ENCODE results near the gene HBEGF.

The HBEGF gene

DNA sequence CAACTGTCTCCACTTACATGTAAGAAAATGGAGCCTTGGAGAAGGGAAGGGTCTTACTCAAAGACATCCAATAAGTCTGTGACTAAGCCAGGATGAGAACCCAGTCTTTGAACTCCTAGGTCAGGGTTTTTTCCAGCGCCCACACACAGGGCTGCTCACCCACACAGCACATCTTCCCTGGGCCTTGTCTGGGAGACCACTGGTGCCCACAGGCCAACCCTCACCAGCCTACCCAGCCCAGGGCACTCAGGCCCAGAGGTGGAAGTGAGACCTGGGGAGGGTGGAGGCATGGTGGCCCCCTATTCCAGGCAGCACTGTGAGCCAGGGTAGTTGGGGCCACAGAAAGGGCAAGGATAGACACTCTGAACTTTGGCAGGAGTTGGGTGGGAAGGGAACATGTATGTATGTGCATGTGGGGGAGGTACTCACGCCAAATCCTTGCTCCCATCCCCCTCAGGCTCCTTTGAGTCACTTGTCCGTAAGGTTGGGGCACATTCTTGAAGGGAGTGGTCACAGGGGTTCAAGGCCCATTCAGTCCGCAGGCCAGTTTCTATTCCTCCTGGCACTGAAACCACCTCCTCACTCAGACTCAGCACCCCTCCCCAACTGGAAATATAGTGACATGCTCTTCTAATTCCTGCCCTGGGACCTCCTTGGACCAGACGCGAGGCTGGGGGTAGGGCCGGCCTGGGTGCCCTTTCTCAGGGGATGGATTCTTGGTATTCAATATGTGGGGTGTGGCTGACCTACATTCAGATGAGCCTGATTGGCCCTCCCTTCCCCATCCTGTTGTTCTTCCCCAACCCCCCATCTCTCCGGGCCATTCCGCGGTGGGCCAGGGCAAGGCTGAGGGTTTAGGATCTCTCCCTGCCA, 10.7 kb upstream of the HBEGF start:
- TF ChIP-seq EZH2phosphoT487 (IDR thresholded peaks at IDR 0.05; ENCODE audit: low read depth) (no peak), CTCF (IDR thresholded peaks at IDR 0.05; ENCODE audit: low read depth, low read length) (no peak)
- H3K9me3 ChIP-seq (ENCODE audit: insufficient read depth, low read length), result no peaks in the 10 kb centered on the region
- H3K36me3 ChIP-seq (replicated peaks; ENCODE audit: low read depth, low read length), result no peaks in the 10 kb centered on the region
- H3K4me1 ChIP-seq (ENCODE audit: low read length), result peaks cover 9% of the 10 kb centered on the region
- peak overlapping the region; percentile 87 for H2AFZ ChIP-seq (ENCODE audit: low read depth, low read length)
- H3K79me2 ChIP-seq (ENCODE audit: low read length), result no peaks in the 10 kb centered on the region
- no peaks in the 10 kb centered on the region for H4K20me1 ChIP-seq (ENCODE audit: insufficient read depth, low read length)
- peak overlapping the region; percentile 32; the same call in 1 of the 2 replicates for H3K9ac ChIP-seq (ENCODE audit: low read length)
- H3K27me3 ChIP-seq (ENCODE audit: low read depth, low read length), result no peaks in the 10 kb centered on the region
- H3K4me3 ChIP-seq (ENCODE audit: low read length), result peak overlapping the region; percentile 74
- H3K4me2 ChIP-seq (ENCODE audit: low read length), result peak overlapping the region; percentile 98
- no peak overlapping the region for H3K27ac ChIP-seq (ENCODE audit: low read length)

DNA sequence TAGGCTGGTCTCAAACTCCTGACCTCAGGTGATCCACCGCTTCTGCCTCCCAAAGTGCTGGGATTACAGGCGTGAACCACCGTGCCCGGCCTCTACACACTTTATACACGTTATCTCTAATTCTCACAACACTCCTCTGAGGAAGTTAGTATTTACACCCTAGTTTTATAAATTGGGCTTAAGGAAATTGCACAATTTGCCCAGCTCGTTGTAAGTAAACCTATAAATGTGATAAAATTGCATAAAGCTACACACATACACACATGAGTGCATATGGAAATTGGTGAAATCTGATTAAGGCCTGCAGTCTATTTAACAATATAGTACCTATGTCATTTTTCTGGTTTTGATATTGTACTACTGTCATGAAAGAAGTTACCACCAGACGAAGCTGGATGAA, 9.1 kb upstream of the HBEGF start:
- H3K27ac ChIP-seq (ENCODE audit: low read length), result no peak overlapping the region
- TF ChIP-seq CTCF (IDR thresholded peaks at IDR 0.05; ENCODE audit: low read depth, low read length) (no peak), EZH2phosphoT487 (IDR thresholded peaks at IDR 0.05; ENCODE audit: low read depth) (no peak)
- H3K4me2 ChIP-seq (ENCODE audit: low read length), result no peak overlapping the region

GRCh38 chr5:140351609-140352334, 5.4 kb upstream of the HBEGF start:
- Histone ChIP-seq H3K4me3 (ENCODE audit: low read length) (peak overlapping the region; percentile 54), H3K9me3 (ENCODE audit: insufficient read depth, low read length) (no peaks in the 10 kb centered on the region), H3K27me3 (ENCODE audit: low read depth, low read length) (peaks cover 3% of the 10 kb centered on the region; the same call in 1 of the 2 replicates), H3K79me2 (ENCODE audit: low read length) (no peaks in the 10 kb centered on the region), H2AFZ (ENCODE audit: low read depth, low read length) (no peak overlapping the region), H3K4me1 (ENCODE audit: low read length) (peaks cover 18% of the 10 kb centered on the region), H3K27ac (ENCODE audit: low read length) (no peak overlapping the region), H3K4me2 (ENCODE audit: low read length) (peak overlapping the region; percentile 63), H3K36me3 (replicated peaks; ENCODE audit: low read depth, low read length) (no peaks in the 10 kb centered on the region), H4K20me1 (ENCODE audit: insufficient read depth, low read length) (no peaks in the 10 kb centered on the region), H3K9ac (ENCODE audit: low read length) (no peak overlapping the region)
- TF ChIP-seq EZH2phosphoT487 (IDR thresholded peaks at IDR 0.05; ENCODE audit: low read depth), result no peak
- peak; percentile 72 for TF ChIP-seq CTCF (IDR thresholded peaks at IDR 0.05; ENCODE audit: low read depth, low read length)

More for the DNA sequence above, 9.1 kb upstream of the HBEGF start:
- Histone ChIP-seq H3K36me3 (replicated peaks; ENCODE audit: low read depth, low read length) (no peaks in the 10 kb centered on the region), H3K9ac (ENCODE audit: low read length) (no peak overlapping the region), H3K9me3 (ENCODE audit: insufficient read depth, low read length) (no peaks in the 10 kb centered on the region), H3K79me2 (ENCODE audit: low read length) (no peaks in the 10 kb centered on the region), H2AFZ (ENCODE audit: low read depth, low read length) (no peak overlapping the region), H3K4me1 (ENCODE audit: low read length) (peaks cover 11% of the 10 kb centered on the region), H3K4me3 (ENCODE audit: low read length) (no peak overlapping the region), H3K27me3 (ENCODE audit: low read depth, low read length) (peaks cover under 1% of the 10 kb centered on the region; the same call in 1 of the 2 replicates), H4K20me1 (ENCODE audit: insufficient read depth, low read length) (no peaks in the 10 kb centered on the region)

- Histone ChIP-seq H3K9me3 (ENCODE audit: insufficient read depth, low read length) (no peaks in the 10 kb centered on the region), H3K9ac (ENCODE audit: low read length) (no peak overlapping the region), H2AFZ (ENCODE audit: low read depth, low read length) (no peak overlapping the region), H3K4me2 (ENCODE audit: low read length) (no peak overlapping the region), H3K27ac (ENCODE audit: low read length) (no peak overlapping the region), H4K20me1 (ENCODE audit: insufficient read depth, low read length) (no peaks in the 10 kb centered on the region), H3K27me3 (ENCODE audit: low read depth, low read length) (peaks cover 8% of the 10 kb centered on the region; the same call in 1 of the 2 replicates), H3K36me3 (replicated peaks; ENCODE audit: low read depth, low read length) (no peaks in the 10 kb centered on the region), H3K4me1 (ENCODE audit: low read length) (peaks cover 17% of the 10 kb centered on the region), H3K4me3 (ENCODE audit: low read length) (no peak overlapping the region), H3K79me2 (ENCODE audit: low read length) (no peaks in the 10 kb centered on the region)
- TF ChIP-seq EZH2phosphoT487 (IDR thresholded peaks at IDR 0.05; ENCODE audit: low read depth) (no peak), CTCF (IDR thresholded peaks at IDR 0.05; ENCODE audit: low read depth, low read length) (no peak)
These were observed 2.8 kb upstream of the HBEGF start for GRCh38 chr5:140349244-140349643.

Data from OCI-LY3 (cell line).